Testis (tissue), 3 donors: ENCODE data around the gene MYO7B. TPM values are rescaled to one million over a fixed set of nuclear protein-coding genes. Genes with fewer than 3 reads are reported as not detected.

Source experiments
- DNase-seq: peaks from one replicate; pipeline ENCODE4 v3.0.0-alpha.2; 2019
- H3K27ac ChIP-seq, 2 donors: fragments of 200-600 bp; sonication (generic); one replicate each; pipeline ENCODE4 v1.5.1; 2019
- H3K27me3 ChIP-seq: fragments of 200-600 bp; sonication (generic); one replicate; pipeline ENCODE4 v1.5.1; 2019
- H3K36me3 ChIP-seq: fragments of 200-600 bp; sonication (generic); one replicate; pipeline ENCODE4 v1.5.1; 2017; ENCODE audit warnings: low read depth; ENCODE audit errors: missing control alignments
- H3K4me1 ChIP-seq: fragments of 200-600 bp; sonication (generic); one replicate; pipeline ENCODE4 v1.5.1; 2019
- H3K4me3 ChIP-seq, 2 donors: fragments of 200-600 bp; sonication (generic); one replicate each; pipeline ENCODE4 v1.5.1; 2017 to 2019
- H3K9me3 ChIP-seq: fragments of 200-600 bp; sonication (generic); one replicate; pipeline ENCODE4 v1.5.1; 2017
- POLR2A ChIP-seq: fragments of 450-650 bp; IDR thresholded peaks from one replicate; pipeline ENCODE4 v1.6.1; 2017; ENCODE audit warnings: antibody characterized with exemption, mild to moderate bottlenecking, moderate library complexity
- WGBS, 2 donors: methylation state at CpG; one replicate each; pipeline ENCODE4 v1.1.5; 2018; 5-methylcytosine and 5-hydroxymethylcytosine counted together
- intact Hi-C: fragments of 100-400 bp; cut with DNase I; formaldehyde crosslinking; loops from one replicate; pipeline ENCODE4 v1.15.1; 2023; ENCODE audit warnings: low total_unique reads
- polyA plus RNA-seq: library from polyadenylated mRNA; stranded (reverse); fragments of 350-450 nt; fragmentation: Illumina TruSeq; extraction: RNeasy Lipid Tissue Mini Kit (QIAGEN cat#74804); gene quantifications from one replicate; pipeline ENCODE4 v1.2.3, GENCODE V29; 2014; ENCODE audit warnings: low read depth, low replicate concordance; ENCODE audit not compliant: insufficient read depth
- total RNA-seq, 2 donors: library from RNA; depleted of rRNA; stranded (reverse); fragments of >200 nt; gene quantifications; one replicate each; pipeline ENCODE4 v1.2.3, GENCODE V29; 2016
- TF ChIP-seq, protein P1 (sequence below), 3 experiments: fragments of 450-650 bp in 2 of 3; fragments of 200-600 bp in 1 of 3; sonication (generic) in 1 of 3; IDR thresholded peaks; one replicate each; pipeline ENCODE4 v1.5.1; 2016 to 2019; ENCODE audit warnings: antibody characterized with exemption in 3 of 3, mild to moderate bottlenecking in 2 of 3, moderate library complexity in 1 of 3

The MYO7B gene
- total and polyA plus RNA-seq, 3 donors from 2014 or later: 3.6 to 5.6 (median 4.2) TPM

DNA sequence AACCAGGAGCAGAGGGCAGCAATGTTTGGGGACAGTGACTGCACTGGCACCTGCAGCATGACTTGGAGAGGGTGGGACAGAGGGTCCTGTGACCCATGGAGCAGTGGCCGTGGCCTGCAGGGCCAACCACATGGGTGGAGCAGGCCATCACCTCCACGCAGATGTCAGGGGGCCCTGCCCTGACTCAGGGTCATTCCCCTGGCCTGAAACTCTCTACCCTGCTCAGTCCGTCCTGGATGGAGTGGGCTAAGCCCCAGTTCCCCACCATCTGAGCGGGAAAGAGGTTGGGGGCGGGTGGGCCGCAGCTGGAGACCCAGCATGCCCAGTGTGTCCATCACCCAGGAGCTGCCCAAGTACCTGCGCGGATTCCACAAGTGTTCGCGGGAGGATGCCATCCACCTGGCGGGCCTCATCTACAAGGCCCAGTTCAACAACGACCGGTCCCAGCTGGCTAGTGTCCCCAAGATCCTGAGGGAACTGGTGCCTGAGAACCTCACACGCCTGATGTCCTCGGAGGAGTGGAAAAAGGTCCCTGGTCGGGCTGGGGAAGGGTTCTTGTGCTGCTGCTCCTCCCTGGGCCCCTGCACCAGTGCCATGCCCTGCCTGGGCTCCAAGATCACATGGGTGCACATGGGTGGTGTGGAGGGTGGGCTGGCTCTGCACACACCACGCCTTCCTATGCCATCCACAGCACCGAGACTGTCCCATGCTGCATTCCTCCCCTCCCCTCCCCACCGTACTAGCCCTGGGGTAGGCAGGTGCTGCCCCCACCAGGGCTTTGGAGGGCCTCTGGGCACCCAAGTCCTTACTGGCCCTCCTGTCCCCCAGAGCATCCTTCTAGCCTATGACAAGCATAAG is 100.1 kb downstream of the MYO7B start:
- Histone ChIP-seq H3K4me3 (no peak overlapping the region), H3K4me1 (peaks cover 2% of the 10 kb centered on the region), H3K36me3 (no peaks in the 10 kb centered on the region), H3K27me3 (no peaks in the 10 kb centered on the region), H3K27ac (no peak overlapping the region), H3K9me3 (no peaks in the 10 kb centered on the region)
- intact Hi-C loops: no loop called here
- TF ChIP-seq POLR2A: no peak
- TF ChIP-seq, protein P1, sequence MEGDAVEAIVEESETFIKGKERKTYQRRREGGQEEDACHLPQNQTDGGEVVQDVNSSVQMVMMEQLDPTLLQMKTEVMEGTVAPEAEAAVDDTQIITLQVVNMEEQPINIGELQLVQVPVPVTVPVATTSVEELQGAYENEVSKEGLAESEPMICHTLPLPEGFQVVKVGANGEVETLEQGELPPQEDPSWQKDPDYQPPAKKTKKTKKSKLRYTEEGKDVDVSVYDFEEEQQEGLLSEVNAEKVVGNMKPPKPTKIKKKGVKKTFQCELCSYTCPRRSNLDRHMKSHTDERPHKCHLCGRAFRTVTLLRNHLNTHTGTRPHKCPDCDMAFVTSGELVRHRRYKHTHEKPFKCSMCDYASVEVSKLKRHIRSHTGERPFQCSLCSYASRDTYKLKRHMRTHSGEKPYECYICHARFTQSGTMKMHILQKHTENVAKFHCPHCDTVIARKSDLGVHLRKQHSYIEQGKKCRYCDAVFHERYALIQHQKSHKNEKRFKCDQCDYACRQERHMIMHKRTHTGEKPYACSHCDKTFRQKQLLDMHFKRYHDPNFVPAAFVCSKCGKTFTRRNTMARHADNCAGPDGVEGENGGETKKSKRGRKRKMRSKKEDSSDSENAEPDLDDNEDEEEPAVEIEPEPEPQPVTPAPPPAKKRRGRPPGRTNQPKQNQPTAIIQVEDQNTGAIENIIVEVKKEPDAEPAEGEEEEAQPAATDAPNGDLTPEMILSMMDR (IDR thresholded peaks at IDR 0.05): no peak
- 92 to 94% methylated on average over 9 to 19 of the region's 19 CpGs for WGBS, 2 donors
- no peak for DNase-seq

DNA sequence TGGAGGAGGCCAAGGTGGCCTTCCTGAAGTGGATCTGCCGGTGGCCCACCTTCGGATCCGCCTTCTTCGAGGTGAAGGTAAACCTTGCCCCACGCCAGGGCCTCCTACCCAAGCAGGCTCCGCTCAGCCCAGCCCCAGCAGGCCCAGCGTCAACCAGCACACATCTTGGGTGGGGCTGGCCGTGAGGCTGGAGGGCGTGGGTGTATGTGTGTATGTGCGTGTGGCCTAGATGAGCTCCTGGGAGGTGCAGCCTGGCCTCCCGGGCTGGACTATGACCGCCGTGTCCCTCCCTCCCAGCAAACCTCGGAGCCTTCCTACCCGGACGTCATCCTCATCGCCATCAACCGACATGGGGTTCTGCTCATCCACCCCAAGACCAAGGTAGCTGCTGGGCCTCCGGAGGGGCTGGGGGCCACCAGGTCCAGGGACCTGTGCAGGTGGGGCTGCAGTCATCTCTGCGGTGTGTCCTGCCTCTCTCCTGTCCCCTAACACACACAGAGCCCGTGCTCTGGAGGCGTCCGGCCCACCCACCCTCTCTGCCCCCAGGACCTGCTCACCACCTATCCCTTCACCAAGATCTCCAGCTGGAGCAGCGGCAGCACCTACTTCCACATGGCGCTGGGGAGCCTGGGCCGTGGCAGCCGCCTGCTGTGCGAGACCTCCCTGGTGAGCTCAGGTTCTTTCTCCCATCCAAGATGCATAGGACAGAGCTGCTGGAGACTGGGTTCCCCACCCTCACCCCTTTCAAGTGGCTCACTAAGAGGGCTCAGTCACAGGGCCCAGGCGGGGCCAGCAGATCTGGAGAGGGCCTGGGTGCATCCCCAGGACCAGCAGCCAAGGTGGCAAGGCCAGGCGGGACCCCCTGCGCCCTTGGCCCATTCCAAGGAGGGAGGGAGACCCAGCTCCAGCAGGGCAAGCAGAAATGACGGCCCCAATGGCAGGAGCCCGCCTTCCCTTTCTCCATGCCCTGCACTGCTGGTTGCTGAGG is 101.1 kb downstream of the MYO7B start:
- no peaks in the 10 kb centered on the region for H3K27me3 ChIP-seq
- no peak overlapping the region for H3K27ac ChIP-seq
- WGBS, 2 donors: 95% methylated on average over 9 to 33 of the region's 33 CpGs
- no peak for DNase-seq
- intact Hi-C loops: no loop called here
- H3K4me3 ChIP-seq: no peak overlapping the region
- TF ChIP-seq POLR2A: no peak
- TF ChIP-seq, protein P1 (IDR thresholded peaks at IDR 0.05): no peak
- no peaks in the 10 kb centered on the region for H3K9me3 ChIP-seq
- no peaks in the 10 kb centered on the region for H3K36me3 ChIP-seq
- H3K4me1 ChIP-seq: peaks cover 2% of the 10 kb centered on the region

DNA sequence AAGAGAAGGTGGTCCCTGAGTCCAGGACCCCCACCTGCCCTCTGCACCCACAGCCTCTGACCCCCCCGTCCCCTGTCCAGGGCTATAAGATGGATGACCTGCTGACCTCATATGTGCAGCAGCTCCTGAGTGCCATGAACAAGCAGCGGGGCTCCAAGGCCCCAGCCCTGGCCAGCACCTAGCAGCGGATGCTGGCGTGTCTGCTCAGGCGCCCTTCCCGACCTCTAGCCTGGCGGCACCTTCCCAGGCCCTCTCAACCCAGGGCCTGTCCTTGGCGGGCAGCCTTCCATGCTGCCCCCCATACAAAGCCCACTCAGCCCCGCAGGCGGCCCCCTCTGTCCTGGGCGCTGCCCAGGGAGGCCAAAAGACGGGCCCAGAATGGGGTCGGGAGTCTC is 101.8 kb downstream of the MYO7B start:
- no peak overlapping the region for H3K4me3 ChIP-seq

DNA sequence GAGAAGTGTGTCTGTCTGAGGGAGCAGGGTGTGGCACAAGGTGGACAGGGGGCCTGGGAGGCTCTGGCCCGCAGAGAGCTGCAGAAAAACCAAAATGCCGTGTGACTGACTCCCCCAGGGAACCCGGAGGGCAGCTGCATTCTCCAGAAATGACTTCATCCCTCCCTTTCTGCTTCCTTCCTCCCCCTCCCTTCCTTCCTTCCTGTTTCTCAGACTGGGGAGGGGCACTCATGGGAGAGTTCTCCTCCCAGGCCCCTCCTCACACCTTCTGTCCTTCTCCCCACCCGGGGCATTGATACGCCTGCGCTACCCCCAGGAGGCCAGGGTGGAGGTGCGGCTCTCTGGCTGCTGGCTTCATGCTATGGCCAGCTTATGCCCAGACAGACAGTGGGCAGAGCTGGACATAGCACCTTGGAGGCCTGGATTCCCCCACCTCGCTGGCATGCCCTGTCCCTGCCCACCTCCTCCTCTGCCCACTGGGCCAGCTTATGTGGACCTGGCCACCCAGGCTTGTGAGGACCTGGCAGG is 102.3 kb downstream of the MYO7B start:
- no peak for DNase-seq
- Histone ChIP-seq H3K9me3 (no peaks in the 10 kb centered on the region), H3K27ac (no peak overlapping the region)

More for the DNA sequence above, 101.8 kb downstream of the MYO7B start:
- intact Hi-C loops: no loop called here
- Histone ChIP-seq H3K27ac (no peak overlapping the region), H3K36me3 (no peaks in the 10 kb centered on the region), H3K4me1 (peaks cover 2% of the 10 kb centered on the region), H3K9me3 (no peaks in the 10 kb centered on the region), H3K27me3 (no peaks in the 10 kb centered on the region)
- TF ChIP-seq, protein P1 (IDR thresholded peaks at IDR 0.05): no peak
- TF ChIP-seq POLR2A: no peak
- 82% methylated on average over 13 of the region's 13 CpGs; no CpG with 5 or more reads in 1 of the 2 donors for WGBS, 2 donors
- DNase-seq: no peak

More for the DNA sequence above, 102.3 kb downstream of the MYO7B start:
- intact Hi-C loops: no loop called here
- no peaks in the 10 kb centered on the region for H3K36me3 ChIP-seq
- WGBS, 2 donors: 51 to 57% methylated on average over 8 of the region's 8 CpGs
- no peak overlapping the region for H3K4me3 ChIP-seq
- TF ChIP-seq POLR2A: no peak
- TF ChIP-seq, protein P1 (IDR thresholded peaks at IDR 0.05): no peak
- peaks cover 2% of the 10 kb centered on the region for H3K4me1 ChIP-seq
- H3K27me3 ChIP-seq: no peaks in the 10 kb centered on the region
